CD4-positive, alpha-beta T cell (primary cell): ENCODE data around the gene PIP5K1B. TPM values are rescaled to one million over a fixed set of nuclear protein-coding genes. Genes with fewer than 3 reads are reported as not detected.

Experiments used
- ATAC-seq: fragments of 200-7000 bp; cut with Tn5 transposase; one replicate; pipeline ENCODE4 v1.10.0; 2022; ENCODE audit warnings: mild to moderate bottlenecking; ENCODE audit not compliant: poor library complexity
- CTCF ChIA-PET: fragments of 350-600 bp; sonication (Branson Sonifier 250); formaldehyde crosslinking; loops from one replicate; lab custom pipeline; 2021; ENCODE audit warnings: antibody characterized with exemption, inconsistent platforms; lab: Charles Lee
- POLR2A ChIA-PET: fragments of 350-600 bp; sonication (Branson Sonifier 250); formaldehyde crosslinking; loops from one replicate; lab custom pipeline; 2021; ENCODE audit warnings: antibody characterized with exemption, inconsistent platforms; lab: Charles Lee
- DNase-seq, 14 experiments: peaks; one replicate each; pipeline ENCODE4 v3.0.0-alpha.2; 2013 to 2020; ENCODE audit warnings: mixed read lengths in 2 of 14
- H3K27ac ChIP-seq, 2 donors: one replicate each; pipeline versions ENCODE4 v1.5.1 to v1.7.0; 2013; ENCODE audit warnings: low read length in 2 of 2, low read depth in 1 of 2, mild to moderate bottlenecking in 1 of 2
- H3K27me3 ChIP-seq, 2 experiments: 1 replicate in 1 of 2; 2 replicates in 1 of 2; pipeline versions ENCODE4 v1.6.1 to v1.7.0; 2013; ENCODE audit warnings: low read length in 2 of 2, control low read depth in 1 of 2, mild to moderate bottlenecking in 1 of 2, moderate library complexity in 1 of 2; ENCODE audit not compliant: insufficient read depth in 2 of 2, control insufficient read depth in 1 of 2
- H3K36me3 ChIP-seq: one replicate; pipeline ENCODE4 v1.6.1; 2013; ENCODE audit warnings: low read length, control low read depth; ENCODE audit not compliant: insufficient read depth
- H3K4me1 ChIP-seq: one replicate; pipeline ENCODE4 v1.6.1; 2013; ENCODE audit warnings: low read length, control low read depth; ENCODE audit not compliant: insufficient read depth
- H3K4me3 ChIP-seq: one replicate; pipeline ENCODE4 v1.5.1; 2013; ENCODE audit warnings: mild to moderate bottlenecking, low read length, moderate library complexity
- H3K9me3 ChIP-seq, 2 experiments: 1 replicate in 1 of 2; 2 replicates in 1 of 2; pipeline versions ENCODE4 v1.6.1 to v1.7.0; 2013; ENCODE audit warnings: low read length in 2 of 2, mild to moderate bottlenecking in 2 of 2, control low read depth in 1 of 2, moderate library complexity in 1 of 2; ENCODE audit not compliant: control insufficient read depth in 1 of 2, insufficient read depth in 1 of 2
- H3K27ac Mint-ChIP-seq: one replicate; pipeline ENCODE4 v1.8.0; 2020; ENCODE audit warnings: mixed read lengths
- H3K27me3 Mint-ChIP-seq: one replicate; pipeline ENCODE4 v1.8.0; 2021; ENCODE audit warnings: mixed read lengths
- H3K36me3 Mint-ChIP-seq: one replicate; pipeline ENCODE4 v1.8.0; 2021; ENCODE audit warnings: low read depth, mixed read lengths
- H3K4me1 Mint-ChIP-seq: one replicate; pipeline ENCODE4 v1.8.0; 2021; ENCODE audit warnings: low read depth, mixed read lengths
- H3K4me3 Mint-ChIP-seq: one replicate; pipeline ENCODE4 v1.8.0; 2020; ENCODE audit warnings: mild to moderate bottlenecking, mixed read lengths
- H3K9me3 Mint-ChIP-seq: one replicate; pipeline ENCODE4 v1.8.0; 2020; ENCODE audit warnings: mixed read lengths
- CTCF ChIP-seq: fragments of 200-600 bp; IDR thresholded peaks from one replicate; pipeline ENCODE4 v1.8.0; 2022; ENCODE audit warnings: antibody characterized with exemption, mild to moderate bottlenecking
- intact Hi-C, 2 experiments: fragments of 100-400 bp; cut with DNase I in 1 of 2; cut with micrococcal nuclease in 1 of 2; formaldehyde crosslinking; loops; one replicate each; pipeline versions ENCODE4 v1.15.1 to v1.9.0; 2023 to 2025; cut with DNase I, micrococcal nuclease
- total RNA-seq, 174 experiments: library from RNA in 2 of 174; stranded (reverse) in 2 of 174; gene quantifications; one replicate each; pipeline ENCODE4 v1.2.3 and lab custom pipeline; 2021 to 2026

Gene PIP5K1B
- total RNA-seq, 2 experiments from 2014 or later: not detected

DNA sequence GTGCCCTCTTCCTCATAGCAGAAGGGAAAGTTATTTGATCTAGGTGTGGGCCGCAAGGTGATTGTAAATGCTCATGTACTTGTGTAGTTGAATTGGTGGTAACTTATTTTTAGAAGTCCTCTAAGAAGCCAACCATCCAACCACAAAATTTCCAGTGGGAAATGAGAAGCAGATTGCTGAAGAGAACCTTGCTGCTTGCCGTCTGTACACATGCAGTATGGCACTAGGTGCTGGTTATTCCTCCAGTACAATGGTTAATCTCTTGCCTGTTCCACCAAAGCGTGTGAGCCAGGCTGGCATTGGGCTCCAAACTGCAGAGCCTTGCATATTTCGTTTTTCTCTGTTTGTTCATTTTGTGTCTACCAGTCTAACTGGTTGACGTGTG lies 28.0 kb downstream of the PIP5K1B start:
- Histone ChIP-seq H3K4me3 (no peak overlapping the region), H3K27me3 (no peaks in the 10 kb centered on the region), H3K36me3 (no peaks in the 10 kb centered on the region), H3K4me1 (no peaks in the 10 kb centered on the region), H3K9me3 (no peaks in the 10 kb centered on the region), H3K27ac (no peak overlapping the region)
- H3K4me1 Mint-ChIP-seq: no peaks in the 10 kb centered on the region
- intact Hi-C loops: no loop called here
- ATAC-seq: no peak
- DNase-seq: no peak
- no peaks in the 10 kb centered on the region for H3K36me3 Mint-ChIP-seq
- ChIA-PET POLR2A (no interaction called here), CTCF (no interaction called here)
- peaks cover 47% of the 10 kb centered on the region for H3K27me3 Mint-ChIP-seq
- no peak overlapping the region for H3K4me3 Mint-ChIP-seq
- H3K9me3 Mint-ChIP-seq: no peaks in the 10 kb centered on the region
- no peak overlapping the region for H3K27ac Mint-ChIP-seq
- no peak for TF ChIP-seq CTCF

GRCh38 chr9:68738358-68738757 lies 33.3 kb downstream of the PIP5K1B start:
- H3K36me3 ChIP-seq: no peaks in the 10 kb centered on the region
- CTCF ChIA-PET: no interaction called here
- no peak for ATAC-seq

DNA sequence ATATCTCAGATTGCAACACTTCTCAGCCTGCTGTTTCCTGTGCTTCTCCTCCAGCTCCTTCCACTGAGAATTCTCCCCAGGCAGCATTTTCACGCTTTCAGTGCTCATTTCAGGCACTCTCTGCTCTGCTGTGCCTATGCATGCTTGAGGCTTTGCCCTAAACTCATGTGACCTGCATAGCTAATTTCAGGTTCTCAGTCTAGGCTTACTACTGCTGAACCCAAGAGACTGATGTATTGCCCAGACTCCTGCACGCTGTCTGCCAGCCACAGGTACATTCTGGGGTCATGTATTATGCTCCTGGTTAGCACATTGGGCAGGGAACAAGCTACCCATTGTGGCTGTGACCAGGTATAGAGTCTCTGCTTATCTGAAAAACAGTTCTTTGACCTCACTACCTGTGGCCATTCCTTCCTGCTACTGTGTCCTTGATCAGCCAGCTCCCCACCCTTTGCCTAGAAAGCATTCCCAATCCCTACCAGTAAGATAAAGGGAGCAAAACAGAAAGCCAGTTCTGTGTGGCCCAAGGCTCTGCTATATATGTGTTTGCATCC lies 34.7 kb downstream of the PIP5K1B start:
- peaks cover 17% of the 10 kb centered on the region for H3K27me3 Mint-ChIP-seq

More at GRCh38 chr9:68738358-68738757, 33.3 kb downstream of the PIP5K1B start:
- DNase-seq: no peak
- no peak for TF ChIP-seq CTCF
- POLR2A ChIA-PET: no interaction called here
- Histone ChIP-seq H3K27me3 (no peaks in the 10 kb centered on the region), H3K4me1 (no peaks in the 10 kb centered on the region), H3K4me3 (no peak overlapping the region), H3K27ac (no peak overlapping the region), H3K9me3 (no peaks in the 10 kb centered on the region)
- H3K9me3 Mint-ChIP-seq: no peaks in the 10 kb centered on the region
- H3K27me3 Mint-ChIP-seq: peaks cover 25% of the 10 kb centered on the region
- H3K4me1 Mint-ChIP-seq: no peaks in the 10 kb centered on the region
- H3K27ac Mint-ChIP-seq: no peak overlapping the region
- H3K36me3 Mint-ChIP-seq: no peaks in the 10 kb centered on the region
- no peak overlapping the region for H3K4me3 Mint-ChIP-seq
- intact Hi-C loops: no loop called here

More for the DNA sequence above, 34.7 kb downstream of the PIP5K1B start:
- TF ChIP-seq CTCF: no peak
- no peaks in the 10 kb centered on the region for H3K9me3 Mint-ChIP-seq
- intact Hi-C loops: no loop called here
- Histone ChIP-seq H3K36me3 (no peaks in the 10 kb centered on the region), H3K4me3 (no peak overlapping the region), H3K4me1 (no peaks in the 10 kb centered on the region), H3K9me3 (no peaks in the 10 kb centered on the region), H3K27ac (no peak overlapping the region), H3K27me3 (no peaks in the 10 kb centered on the region)
- ChIA-PET CTCF (no interaction called here), POLR2A (no interaction called here)
- H3K36me3 Mint-ChIP-seq: no peaks in the 10 kb centered on the region
- no peaks in the 10 kb centered on the region for H3K4me1 Mint-ChIP-seq
- ATAC-seq (no peak), DNase-seq (no peak)
- no peak overlapping the region for H3K4me3 Mint-ChIP-seq
- H3K27ac Mint-ChIP-seq: no peak overlapping the region
